GM18498 (cell line): ENCODE measurements around the gene AFDN.

Experiments used
- ATAC-seq: cut with Tn5 transposase; IDR thresholded peaks from one replicate; pipeline ENCODE4 v1.9.1; 2021; ENCODE audit warnings: mild to moderate bottlenecking, moderate library complexity; ENCODE audit not compliant: unreplicated experiment

AFDN gene

GRCh38 chr6:167794161-167795157, 32.3 kb upstream of the AFDN start:
- no peak for ATAC-seq

DNA sequence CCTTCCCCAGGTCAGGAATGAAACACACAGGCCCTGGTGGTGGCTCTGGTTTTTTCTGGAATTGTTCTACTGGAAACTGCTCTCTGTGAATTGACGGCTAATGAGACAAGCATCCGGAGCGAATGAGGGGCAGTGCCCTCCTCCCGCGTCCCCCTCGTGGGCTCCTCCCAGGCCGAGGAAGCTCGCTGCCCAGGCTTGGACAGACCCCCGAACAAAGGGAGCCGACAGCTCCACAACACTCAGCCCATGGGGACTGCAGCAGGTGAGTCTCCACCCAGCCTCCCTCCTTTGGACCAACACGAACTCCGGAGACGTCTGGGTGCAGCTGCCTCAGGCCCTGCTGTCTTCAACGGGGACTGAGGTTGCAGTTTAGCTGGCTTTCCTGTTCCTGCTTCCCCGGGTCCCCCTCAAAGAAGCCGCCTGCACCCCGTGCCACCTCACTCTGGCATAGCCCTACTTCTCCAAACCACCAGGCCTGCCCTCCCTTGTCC, 31.3 kb upstream of the AFDN start:
- no peak for ATAC-seq

DNA sequence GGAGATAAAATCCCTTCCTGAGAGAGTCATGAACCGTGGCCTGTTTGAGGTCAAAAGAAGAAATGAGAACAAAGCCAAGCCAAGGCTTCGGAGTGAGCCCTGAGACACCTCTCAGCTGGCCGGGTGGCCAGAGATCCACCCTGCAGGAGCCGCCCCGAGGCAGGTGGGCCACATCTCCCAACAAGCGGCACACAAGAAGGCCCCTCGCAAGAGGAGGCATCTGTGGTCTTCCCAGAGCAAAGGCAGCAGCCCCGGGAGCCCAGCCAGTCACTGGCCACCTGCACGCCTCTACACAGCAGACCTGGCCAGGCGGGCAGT, 30.9 kb upstream of the AFDN start:
- ATAC-seq = no peak

DNA sequence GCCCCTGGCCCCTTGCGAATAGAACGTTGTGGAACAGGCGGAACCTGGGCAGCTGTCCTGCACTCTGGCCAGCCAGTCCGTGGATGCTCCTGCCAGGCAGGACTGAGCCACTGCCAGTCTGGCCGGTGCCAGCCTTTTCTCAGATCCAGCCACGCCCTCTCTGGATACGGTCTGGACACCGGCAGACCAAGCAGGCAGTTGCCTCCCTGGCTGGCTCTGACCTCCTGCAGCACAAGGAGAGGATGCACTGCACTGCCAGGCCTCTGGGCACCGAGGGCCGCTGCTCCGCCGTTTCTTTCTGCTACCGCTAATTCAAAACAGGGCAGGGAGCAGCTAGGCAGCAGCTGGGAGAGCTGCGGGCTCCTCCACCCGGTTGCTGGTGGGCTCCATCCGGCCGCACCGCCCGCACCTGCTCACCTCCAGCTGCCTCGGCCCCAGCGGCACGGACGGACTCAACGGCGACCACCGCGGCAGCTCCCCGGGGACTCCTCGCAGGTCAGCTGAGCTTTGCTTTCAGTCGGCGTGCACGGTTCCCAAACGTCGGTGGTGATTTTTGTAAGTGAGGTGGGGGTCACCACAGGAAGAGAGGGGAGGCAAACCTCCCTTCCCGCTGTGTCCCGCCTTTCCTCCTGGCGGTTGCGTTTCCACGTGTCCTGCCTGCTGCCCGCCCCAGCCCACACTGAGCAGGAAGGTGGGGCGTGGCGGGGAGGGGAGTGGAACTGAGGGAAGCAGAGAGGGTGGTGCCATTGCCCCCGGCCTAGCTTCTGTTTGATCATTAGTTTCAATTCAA, 30.3 kb upstream of the AFDN start:
- no peak for ATAC-seq

- ATAC-seq = no peak
Observed at GRCh38 chr6:167797011-167797471, 29.7 kb upstream of the AFDN start.

- ATAC-seq = no peak
Observed at GRCh38 chr6:167797476-167798265, 29.0 kb upstream of the AFDN start.

- no peak for ATAC-seq
Observed at GRCh38 chr6:167798453-167798852, 28.3 kb upstream of the AFDN start.

GRCh38 chr6:167799033-167799821, 27.5 kb upstream of the AFDN start:
- ATAC-seq = no peak

DNA sequence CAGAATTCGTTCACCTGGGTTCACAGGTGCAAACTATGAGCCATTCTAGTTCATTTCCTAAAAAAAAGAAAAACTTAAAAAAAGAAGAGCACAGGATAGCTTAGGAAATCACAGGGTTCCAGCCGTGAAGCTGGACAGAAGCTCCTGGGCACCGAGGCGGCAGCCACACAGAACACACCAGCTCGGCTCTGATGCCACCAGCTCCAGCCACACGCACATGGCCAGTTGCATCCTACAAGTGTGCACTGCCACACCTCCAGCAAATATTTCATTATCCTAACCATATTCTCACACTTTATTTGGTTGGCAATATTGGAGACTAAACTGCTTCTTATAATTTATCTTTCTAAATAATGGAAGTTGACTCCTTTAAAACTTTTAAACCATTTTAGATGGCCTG, 26.2 kb upstream of the AFDN start:
- ATAC-seq = no peak

DNA sequence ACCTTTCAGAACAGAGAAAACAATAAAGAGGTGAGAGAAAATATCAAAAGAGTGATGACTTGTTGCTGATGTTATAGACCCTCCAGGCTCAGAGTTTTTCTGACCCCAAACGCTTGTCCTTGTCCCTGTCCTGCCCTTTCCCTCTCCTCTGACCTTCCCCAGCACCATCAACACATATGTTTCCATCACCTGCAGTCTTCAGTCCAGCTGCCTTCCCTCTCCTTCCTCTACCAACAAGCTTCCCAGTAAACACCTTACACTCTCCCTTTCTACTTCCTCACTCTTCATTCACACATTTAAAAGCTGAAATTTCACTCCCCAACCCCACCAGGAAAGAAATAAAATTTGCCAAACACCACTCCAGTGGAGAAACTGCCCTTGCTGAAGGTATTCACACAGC, 25.4 kb upstream of the AFDN start:
- ATAC-seq = no peak

GRCh38 chr6:167802339-167802738, 24.4 kb upstream of the AFDN start:
- ATAC-seq = no peak

- ATAC-seq = no peak
Observed at GRCh38 chr6:167803816-167804215, 22.9 kb upstream of the AFDN start.

DNA sequence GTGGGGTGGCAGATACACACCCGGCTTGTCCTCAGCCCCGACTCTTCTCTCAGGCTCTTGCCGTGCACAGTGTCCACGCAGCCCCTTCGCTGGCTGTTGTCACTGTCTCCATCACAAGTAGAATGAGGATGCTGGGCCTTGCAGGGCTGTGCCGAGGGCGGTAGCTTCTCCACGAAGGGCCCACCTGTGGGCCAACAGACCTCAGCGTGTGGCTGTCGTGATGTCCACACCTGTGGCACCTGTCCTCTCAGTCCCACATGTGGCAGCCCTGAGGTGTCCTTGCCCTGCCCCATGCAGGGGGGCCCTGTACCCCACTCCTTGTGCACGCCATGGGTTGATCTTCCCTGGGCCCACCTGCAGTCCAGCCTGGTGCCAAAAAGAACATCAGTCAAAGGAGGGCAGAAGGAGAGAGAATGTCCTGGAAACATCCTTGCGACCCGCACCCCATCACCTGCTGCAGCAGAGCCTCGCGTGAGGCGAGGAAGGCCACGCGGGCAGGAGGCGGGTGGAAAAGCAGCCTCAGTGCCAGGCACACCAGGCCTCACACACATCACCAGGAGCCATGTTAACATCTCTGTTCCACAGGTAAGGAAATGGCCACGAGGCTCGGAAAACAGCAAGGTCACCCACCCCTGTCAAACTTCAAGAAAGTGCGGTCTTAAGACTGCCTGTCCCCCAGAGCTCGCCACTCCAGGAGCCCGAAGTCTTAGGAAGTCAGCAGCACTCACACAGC, 22.3 kb upstream of the AFDN start:
- ATAC-seq = no peak

DNA sequence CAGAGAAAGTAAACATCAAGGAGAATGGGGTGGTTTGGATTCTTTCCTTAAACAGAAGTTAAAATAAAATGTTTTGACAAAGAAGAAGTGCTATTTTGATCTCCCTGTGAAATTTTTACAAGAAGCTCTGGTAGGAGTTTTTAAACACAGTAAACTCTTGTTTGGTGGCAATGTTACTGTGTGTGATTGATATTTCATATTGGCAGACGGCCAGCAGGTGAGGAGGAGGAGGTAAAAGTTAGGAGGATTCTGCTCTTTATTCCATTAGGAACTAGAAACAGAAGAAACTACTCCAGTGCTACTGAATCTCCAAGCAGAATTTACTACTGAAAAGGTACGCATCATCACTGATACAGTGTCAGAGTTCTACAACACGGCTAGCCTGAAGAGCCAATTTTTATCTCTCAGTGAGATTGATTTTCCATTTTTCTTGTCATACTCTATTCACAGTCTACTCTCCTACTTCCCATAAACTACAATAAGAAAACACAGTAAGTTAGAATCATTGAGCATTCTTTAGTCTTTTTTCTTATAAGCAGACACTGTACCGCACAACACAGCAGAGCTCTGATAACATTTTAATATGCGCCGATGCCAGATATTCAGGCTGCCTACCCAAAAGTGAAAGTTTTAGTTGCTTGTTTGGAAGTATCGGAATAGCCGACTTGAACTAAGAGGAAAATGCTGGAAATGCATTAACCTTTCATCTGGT, 21.2 kb upstream of the AFDN start:
- no peak for ATAC-seq

GRCh38 chr6:167806061-167806700, 20.5 kb upstream of the AFDN start:
- ATAC-seq = no peak

DNA sequence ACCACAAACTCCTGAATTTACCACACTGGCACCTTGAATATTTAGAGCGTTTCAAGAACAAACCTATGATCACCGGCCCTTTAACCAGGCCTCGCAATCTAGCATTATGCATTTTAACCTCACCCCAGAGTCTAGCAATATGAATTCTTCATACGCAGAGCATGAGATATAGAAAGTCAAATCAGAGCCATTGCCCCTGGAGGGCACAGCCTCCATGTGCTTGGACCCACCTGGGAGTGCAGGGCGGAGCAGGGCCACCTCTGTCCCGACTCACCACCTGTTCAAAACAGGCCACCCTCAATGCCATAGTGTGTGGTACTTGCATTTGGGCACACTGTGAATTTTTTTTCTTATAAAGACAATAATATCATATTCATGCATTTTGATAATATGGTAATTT, 19.5 kb upstream of the AFDN start:
- ATAC-seq = no peak

GRCh38 chr6:167807756-167808155, 19.0 kb upstream of the AFDN start:
- ATAC-seq = no peak

DNA sequence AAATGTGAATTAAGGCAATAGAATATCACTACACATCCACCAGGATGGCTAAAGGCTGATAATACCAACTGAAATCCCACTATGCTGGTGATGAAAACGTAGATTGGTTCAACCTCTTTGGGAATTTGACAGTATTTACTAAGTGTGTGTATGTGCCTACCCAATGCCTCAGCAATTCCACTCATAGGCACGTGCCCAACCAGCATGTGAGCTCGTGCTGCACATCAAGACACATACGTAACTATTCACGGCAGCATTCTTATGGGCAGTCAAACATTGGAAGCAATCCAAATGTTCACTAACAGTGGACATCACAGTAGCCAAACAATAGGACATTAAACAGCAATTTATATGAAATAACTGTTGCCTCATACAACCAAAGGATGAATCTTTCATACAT, 15.7 kb upstream of the AFDN start:
- ATAC-seq = no peak
